ENCODE measurements around the gene IRF2BP1. TPM values are rescaled to one million over a fixed set of nuclear protein-coding genes. Genes with fewer than 3 reads are reported as not detected.

IRF2BP1 gene
- total RNA-seq, 4 donors from 2014 or later, result 25.9 to 47.0 (median 36.1) TPM

- Histone ChIP-seq H3K36me3 (peaks cover 43 to 59% of the 10 kb centered on the region in 2 donors), H3K9me3 (no peaks in the 10 kb centered on the region), H3K4me1 (peaks cover 12 to 21% of the 10 kb centered on the region in 2 donors), H3K4me3 (replicated peaks in 1 of 3) (no peak overlapping the region), H3K27ac (no peak overlapping the region), H3K27me3 (no peaks in the 10 kb centered on the region)
- TF ChIP-seq POLR2A (IDR thresholded peaks at IDR 0.05) (no peak), CTCF (IDR thresholded peaks at IDR 0.05) (no peak)
- no peak for DNase-seq
- intact Hi-C loops (cut with DNase I), result no loop called here
- 86 to 94% methylated on average over 4 of the region's 4 CpGs for WGBS, 2 donors
Measured at GRCh38 chr19:45848922-45849321, 37.0 kb downstream of the IRF2BP1 start.

DNA sequence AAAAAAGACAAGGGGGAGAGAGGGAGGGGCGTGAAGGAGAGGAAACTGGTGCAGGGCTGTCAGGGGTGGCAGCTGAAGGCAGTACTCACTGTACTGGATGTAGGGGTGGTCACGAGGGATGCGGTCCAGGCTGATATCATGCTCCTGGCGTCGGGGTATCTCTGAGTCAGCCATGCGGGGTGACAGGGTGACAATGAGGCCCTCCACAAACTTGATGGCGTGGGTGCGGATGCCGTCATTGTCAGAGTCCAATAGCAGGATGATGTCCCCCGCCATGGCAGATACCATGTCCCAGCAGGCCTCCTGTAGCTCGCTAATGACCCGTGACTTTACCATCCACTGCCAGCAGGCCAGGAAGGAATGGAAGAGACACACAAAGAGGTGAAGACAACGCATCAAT lies 38.3 kb downstream of the IRF2BP1 start:
- no peak for TF ChIP-seq POLR2A (IDR thresholded peaks at IDR 0.05)
- TF ChIP-seq CTCF (IDR thresholded peaks at IDR 0.05), result no peak
- no peak for DNase-seq
- peaks cover 55 to 72% of the 10 kb centered on the region in 2 donors for H3K36me3 ChIP-seq
- peaks cover 7 to 10% of the 10 kb centered on the region in 2 donors for H3K4me1 ChIP-seq
- intact Hi-C loops (cut with DNase I), result no loop called here
- no peaks in the 10 kb centered on the region for H3K9me3 ChIP-seq
- 91 to 94% methylated on average over 8 to 13 of the region's 13 CpGs for WGBS, 2 donors
- H3K4me3 ChIP-seq (replicated peaks in 1 of 3), result no peak overlapping the region
- no peaks in the 10 kb centered on the region for H3K27me3 ChIP-seq
- H3K27ac ChIP-seq, result no peak overlapping the region

- Histone ChIP-seq H3K27ac (no peak overlapping the region), H3K4me1 (no peaks in the 10 kb centered on the region), H3K4me3 (replicated peaks in 1 of 3) (no peak overlapping the region), H3K27me3 (no peaks in the 10 kb centered on the region), H3K9me3 (no peaks in the 10 kb centered on the region), H3K36me3 (peaks cover 73 to 76% of the 10 kb centered on the region in 2 donors)
- TF ChIP-seq POLR2A (IDR thresholded peaks at IDR 0.05) (no peak), CTCF (IDR thresholded peaks at IDR 0.05) (no peak)
- 94 to 98% methylated on average over 11 to 14 of the region's 14 CpGs for WGBS, 2 donors
- intact Hi-C loops (cut with DNase I), result no loop called here
- DNase-seq, result no peak
Measured at GRCh38 chr19:45842198-45842597, 43.7 kb downstream of the IRF2BP1 start.

GRCh38 chr19:45834970-45835369 lies 51.0 kb downstream of the IRF2BP1 start:
- 77 to 89% methylated on average over 6 to 7 of the region's 7 CpGs for WGBS, 2 donors
- H3K4me1 ChIP-seq, result no peaks in the 10 kb centered on the region
- H3K27ac ChIP-seq, result no peak overlapping the region
- no peaks in the 10 kb centered on the region for H3K27me3 ChIP-seq
- peaks cover 81 to 92% of the 10 kb centered on the region in 2 donors for H3K36me3 ChIP-seq
- H3K4me3 ChIP-seq (replicated peaks in 1 of 3), result no peak overlapping the region
- H3K9me3 ChIP-seq, result no peaks in the 10 kb centered on the region
- TF ChIP-seq POLR2A (IDR thresholded peaks at IDR 0.05) (no peak), CTCF (IDR thresholded peaks at IDR 0.05) (no peak)
- intact Hi-C loops (cut with DNase I), result no loop called here
- no peak for DNase-seq

Other genes with a start within 250 kb of the IRF2BP1 start
- 100 to 1,000 TPM in 1 of 4 donors, 10 to 100 TPM in 3; 33.1 to 148 (median 36.8) TPM for gene EML2, start 246.7 kb downstream of the IRF2BP1 start, total RNA-seq
- gene GIPR, start 217.9 kb downstream of the IRF2BP1 start, total RNA-seq, result 1 to 10 TPM in 3 of 4 donors, under 1 TPM in 1; 0.45 to 1.5 (median 1.2) TPM
- 100 to 1,000 TPM; 133 to 279 (median 192) TPM for gene SNRPD2, start 194.2 kb downstream of the IRF2BP1 start, total RNA-seq
- gene QPCTL, start 193.5 kb downstream of the IRF2BP1 start, total RNA-seq, result 10 to 100 TPM in 2 of 4 donors, 1 to 10 TPM in 2; 5.4 to 16.3 (median 12.5) TPM
- 10 to 100 TPM; 13.7 to 22.3 (median 17.4) TPM for gene FBXO46, start 155.2 kb downstream of the IRF2BP1 start, total RNA-seq
- not detected for gene MEIOSIN, start 152.7 kb downstream of the IRF2BP1 start, total RNA-seq
- 10 to 100 TPM; 18.3 to 33.0 (median 23.3) TPM for gene SIX5, start 116.9 kb downstream of the IRF2BP1 start, total RNA-seq
- 10 to 100 TPM; 18.9 to 32.6 (median 26.3) TPM for gene DMPK, start 103.7 kb downstream of the IRF2BP1 start, total RNA-seq
- gene DMWD, start 93.3 kb downstream of the IRF2BP1 start, total RNA-seq, result 10 to 100 TPM; 38.2 to 69.7 (median 48.3) TPM
- gene RSPH6A, start 70.8 kb downstream of the IRF2BP1 start, total RNA-seq, result 1 to 10 TPM in 3 of 4 donors, under 1 TPM in 1; 0.50 to 8.9 (median 3.9) TPM
- 10 to 100 TPM; 32.4 to 56.8 (median 38.7) TPM for gene SYMPK, start 23.0 kb downstream of the IRF2BP1 start, total RNA-seq
- not detected for gene FOXA3, start 21.8 kb downstream of the IRF2BP1 start, total RNA-seq
- gene MYPOP, start 16.5 kb upstream of the IRF2BP1 start, total RNA-seq, result 1 to 10 TPM; 1.8 to 4.3 (median 3.0) TPM
- not detected for gene NANOS2, start 28.6 kb upstream of the IRF2BP1 start, total RNA-seq
- 1 to 10 TPM; 1.5 to 3.6 (median 2.6) TPM for gene NOVA2, start 87.7 kb upstream of the IRF2BP1 start, total RNA-seq
- 10 to 100 TPM in 2 of 4 donors, 1 to 10 TPM in 2; 8.5 to 12.4 (median 9.8) TPM for gene CCDC61, start 109.3 kb upstream of the IRF2BP1 start, total RNA-seq
- 1 to 10 TPM in 1 of 4 donors, not detected in 3; 2.0 TPM for gene PGLYRP1, start 136.9 kb upstream of the IRF2BP1 start, total RNA-seq
- not detected for gene IGFL4, start 154.9 kb upstream of the IRF2BP1 start, total RNA-seq
- gene IGFL3, start 238.5 kb upstream of the IRF2BP1 start, total RNA-seq, result not detected

All from thyroid gland (tissue), 4 donors.